Measurements from ENCODE around the gene CNTNAP5.

GRCh38 chr2:124582387-124582786, 557.3 kb downstream of the CNTNAP5 start:
- TF ChIP-seq CTCF (IDR thresholded peaks at IDR 0.05; ENCODE audit: poor library complexity): no peak
- no peak for TF ChIP-seq EZH2 (IDR thresholded peaks at IDR 0.05; ENCODE audit: borderline replicate concordance)
